RWPE2 (cell line): ENCODE measurements around the gene EPS8.

Experiments
- ATAC-seq: fragments of 200-7000 bp; cut with Tn5 transposase; 3 replicates; pipeline ENCODE4 v1.9.1; 2021; ENCODE audit warnings: low read depth
- DNase-seq: peaks from one replicate; pipeline ENCODE4 v3.0.0-alpha.2; 2020; ENCODE audit warnings: low spot score
- H3K27ac ChIP-seq: fragments of 450-650 bp; 2 replicates; pipeline ENCODE4 v1.5.1; 2017; ENCODE audit warnings: mild to moderate bottlenecking; ENCODE audit not compliant: poor library complexity, severe bottlenecking
- H3K27me3 ChIP-seq: fragments of 250-450 bp; sonication (Bioruptor Pico); 2 replicates; pipeline ENCODE4 v1.5.1; 2021; ENCODE audit warnings: mild to moderate bottlenecking, moderate library complexity; ENCODE audit not compliant: insufficient read depth, poor library complexity, severe bottlenecking
- H3K36me3 ChIP-seq: fragments of 250-450 bp; sonication (Bioruptor Pico); 2 replicates; pipeline ENCODE4 v1.5.1; 2020; ENCODE audit warnings: low read depth, mild to moderate bottlenecking, moderate library complexity
- H3K4me1 ChIP-seq: fragments of 250-450 bp; sonication (Bioruptor Pico); 2 replicates; pipeline ENCODE4 v1.5.1; 2021; ENCODE audit warnings: mild to moderate bottlenecking, moderate library complexity; ENCODE audit not compliant: insufficient read depth, poor library complexity, severe bottlenecking
- H3K4me3 ChIP-seq: fragments of 250-450 bp; sonication (Bioruptor Pico); 2 replicates; pipeline ENCODE4 v1.5.1; 2021; ENCODE audit warnings: mild to moderate bottlenecking, moderate library complexity; ENCODE audit not compliant: severe bottlenecking
- H3K9me3 ChIP-seq: fragments of 250-450 bp; sonication (Bioruptor Pico); 2 replicates; pipeline ENCODE4 v1.5.1; 2021; ENCODE audit warnings: mild to moderate bottlenecking, moderate library complexity; ENCODE audit not compliant: severe bottlenecking
- CTCF ChIP-seq: fragments of 450-650 bp; IDR thresholded peaks from one replicate; pipeline ENCODE4 v1.5.1; 2017; ENCODE audit warnings: mild to moderate bottlenecking, moderate library complexity; ENCODE audit not compliant: poor library complexity, severe bottlenecking

The EPS8 gene

DNA sequence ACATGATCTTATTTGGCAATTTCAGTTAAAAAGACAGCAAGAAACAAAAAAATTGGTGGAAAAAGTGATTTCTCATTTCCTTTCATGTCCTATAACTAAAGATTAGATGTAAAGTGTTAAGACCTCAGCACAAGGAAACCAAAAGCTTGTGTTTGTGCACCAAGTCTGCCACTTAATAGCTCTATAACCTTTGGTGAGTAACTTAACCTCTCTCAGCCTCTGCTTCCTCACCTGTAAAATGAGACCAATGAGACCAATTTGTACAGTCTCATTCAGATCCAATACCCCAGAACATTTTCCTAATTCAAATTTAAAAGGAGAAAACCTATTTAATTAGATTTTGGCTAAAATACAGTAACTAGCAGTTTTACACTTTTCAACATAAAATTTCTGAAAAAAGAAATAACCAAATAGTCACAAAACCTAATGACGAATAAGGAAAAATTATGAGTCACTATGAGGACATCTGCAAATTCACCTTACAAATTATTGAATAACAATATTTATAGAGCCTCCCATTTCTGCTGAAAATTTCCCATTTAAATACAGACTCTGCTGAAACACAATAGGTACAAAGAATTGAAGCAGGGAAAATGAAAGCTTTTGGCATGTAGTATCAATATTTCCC is 71.1 kb downstream of the EPS8 start:
- H3K4me3 ChIP-seq, result no peak overlapping the region
- DNase-seq (no peak), ATAC-seq (no peak)
- TF ChIP-seq CTCF, result no peak
- no peaks in the 10 kb centered on the region for H3K36me3 ChIP-seq
- H3K9me3 ChIP-seq, result no peaks in the 10 kb centered on the region
- H3K27ac ChIP-seq, result no peak overlapping the region
- H3K4me1 ChIP-seq, result peaks cover 6% of the 10 kb centered on the region
- no peaks in the 10 kb centered on the region for H3K27me3 ChIP-seq

GRCh38 chr12:15716581-15716980 is 72.6 kb downstream of the EPS8 start:
- H3K36me3 ChIP-seq, result no peaks in the 10 kb centered on the region
- TF ChIP-seq CTCF, result no peak
- peaks cover 6% of the 10 kb centered on the region for H3K4me1 ChIP-seq
- ATAC-seq, result no peak
- H3K27me3 ChIP-seq, result no peaks in the 10 kb centered on the region
- no peak overlapping the region for H3K4me3 ChIP-seq
- DNase-seq, result no peak
- H3K9me3 ChIP-seq, result no peaks in the 10 kb centered on the region
- no peak overlapping the region for H3K27ac ChIP-seq

GRCh38 chr12:15714256-15714655 is 74.9 kb downstream of the EPS8 start:
- Histone ChIP-seq H3K4me3 (no peak overlapping the region), H3K27ac (no peak overlapping the region), H3K9me3 (no peaks in the 10 kb centered on the region), H3K27me3 (no peaks in the 10 kb centered on the region), H3K4me1 (peaks cover 6% of the 10 kb centered on the region), H3K36me3 (no peaks in the 10 kb centered on the region)
- TF ChIP-seq CTCF, result no peak
- no peak for ATAC-seq
- DNase-seq, result no peak

GRCh38 chr12:15712823-15713660 is 76.1 kb downstream of the EPS8 start:
- no peaks in the 10 kb centered on the region for H3K27me3 ChIP-seq
- H3K9me3 ChIP-seq, result no peaks in the 10 kb centered on the region
- no peak for TF ChIP-seq CTCF
- no peak overlapping the region for H3K4me3 ChIP-seq
- DNase-seq (no peak), ATAC-seq (no peak)
- H3K4me1 ChIP-seq, result peaks cover 2% of the 10 kb centered on the region
- no peak overlapping the region for H3K27ac ChIP-seq
- no peaks in the 10 kb centered on the region for H3K36me3 ChIP-seq

DNA sequence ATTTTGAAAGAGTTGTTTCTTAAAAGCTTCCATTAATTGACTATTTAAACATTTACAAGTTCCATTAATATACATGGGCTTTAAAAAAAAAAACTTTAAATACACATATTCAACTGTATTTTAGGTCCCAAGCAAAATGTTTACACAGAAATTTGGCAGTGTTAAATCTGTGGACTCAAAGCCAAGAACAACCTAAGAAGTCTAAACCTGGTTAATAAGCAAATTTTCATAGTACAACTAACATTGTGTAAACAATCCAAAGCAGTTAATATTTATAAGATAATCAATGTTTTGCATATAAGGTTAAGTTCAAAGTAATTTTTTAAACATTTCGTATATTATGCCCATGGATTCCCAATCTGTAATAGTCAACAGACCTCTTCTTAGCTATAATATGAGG is 77.0 kb downstream of the EPS8 start:
- no peaks in the 10 kb centered on the region for H3K9me3 ChIP-seq

More for the DNA sequence above, 77.0 kb downstream of the EPS8 start:
- Histone ChIP-seq H3K4me3 (no peak overlapping the region), H3K4me1 (no peaks in the 10 kb centered on the region), H3K36me3 (no peaks in the 10 kb centered on the region), H3K27ac (no peak overlapping the region), H3K27me3 (no peaks in the 10 kb centered on the region)
- TF ChIP-seq CTCF, result no peak
- ATAC-seq (no peak), DNase-seq (no peak)
